Endothelial cell of hepatic sinusoid (primary cell): ENCODE results near the gene TOR2A.

Source experiments
- in situ Hi-C: cut with HindIII; loops from 2 replicates; pipeline ENCODE4 v1.10.0; 2017; ENCODE audit warnings: low sequenced_read_pairs

Gene TOR2A

GRCh38 chr9:127769929-127770582 lies 35.0 kb upstream of the TOR2A start:
- in situ Hi-C loops, result loop anchor here (25.0 kb wide), 2 partner anchors 92 to 167 kb away; partner anchors contain the start of genes DPM2, ENG and PIP5KL1

DNA sequence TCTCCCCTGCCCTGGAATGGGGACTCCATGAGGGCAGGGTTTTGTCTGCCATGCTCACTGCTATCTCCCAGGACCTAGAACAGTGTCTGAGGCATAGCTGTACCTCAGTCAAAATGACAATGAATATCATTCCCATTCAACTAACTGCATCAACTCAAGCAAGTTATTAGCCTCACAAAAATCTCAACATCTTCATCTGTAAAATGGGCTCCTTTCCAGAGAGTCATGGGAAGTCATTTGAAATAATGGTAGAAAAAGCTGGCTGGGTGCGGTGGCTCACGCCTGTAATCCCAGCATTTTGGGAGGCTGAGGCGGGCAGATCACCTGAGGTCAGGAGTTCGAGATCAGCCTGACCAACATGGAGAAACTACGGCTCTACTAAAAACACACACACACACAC lies 34.0 kb upstream of the TOR2A start:
- in situ Hi-C loops, result loop anchor here (25.0 kb wide), 2 partner anchors 93 to 168 kb away; partner anchors contain the start of genes DPM2, ENG and PIP5KL1

DNA sequence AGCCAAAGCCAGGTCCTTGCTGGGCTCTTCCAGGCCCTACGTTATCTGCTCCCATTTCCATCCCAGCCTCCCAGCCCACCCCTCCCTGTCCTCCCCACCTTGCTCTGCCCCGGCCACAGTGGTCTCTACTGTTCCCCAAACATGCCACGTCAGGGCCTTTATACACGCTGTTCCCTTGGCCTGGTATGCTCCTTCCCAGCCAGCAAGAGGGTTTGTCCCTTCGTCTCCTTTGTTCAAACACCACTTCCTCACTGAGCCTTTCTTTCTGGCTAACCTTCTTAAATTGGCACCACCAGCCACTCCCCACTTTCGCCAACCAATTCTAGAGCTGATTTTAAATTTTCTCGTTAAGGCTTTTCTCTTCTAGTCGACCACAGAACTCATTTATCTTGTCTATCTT lies 33.6 kb upstream of the TOR2A start:
- in situ Hi-C loops, result loop anchor here (25.0 kb wide), 2 partner anchors 94 to 169 kb away; partner anchors contain the start of genes DPM2, ENG and PIP5KL1

DNA sequence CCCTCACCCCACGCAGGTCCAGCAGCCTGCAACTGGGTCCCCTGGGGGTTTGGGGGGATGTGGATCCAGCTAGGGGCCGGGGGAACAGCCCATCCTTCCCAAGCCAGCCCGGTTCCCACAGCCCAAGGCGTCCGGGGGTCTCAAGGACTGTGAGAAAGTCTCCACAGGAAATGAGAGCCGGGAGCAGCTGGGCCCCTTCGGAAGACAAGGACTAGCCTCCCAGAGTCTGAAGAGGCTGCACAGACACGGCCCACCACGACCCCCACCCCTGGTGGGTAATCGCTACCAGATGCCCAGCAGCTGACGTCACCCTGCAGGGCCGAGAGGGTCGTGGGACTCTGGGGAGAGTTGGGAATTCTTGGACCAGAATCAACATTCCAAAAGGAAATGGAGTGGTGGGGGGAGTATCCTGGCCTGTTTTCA lies 32.8 kb upstream of the TOR2A start:
- in situ Hi-C loops, result loop anchor here (25.0 kb wide), 2 partner anchors 94 to 169 kb away; partner anchors contain the start of genes DPM2, ENG and PIP5KL1

DNA sequence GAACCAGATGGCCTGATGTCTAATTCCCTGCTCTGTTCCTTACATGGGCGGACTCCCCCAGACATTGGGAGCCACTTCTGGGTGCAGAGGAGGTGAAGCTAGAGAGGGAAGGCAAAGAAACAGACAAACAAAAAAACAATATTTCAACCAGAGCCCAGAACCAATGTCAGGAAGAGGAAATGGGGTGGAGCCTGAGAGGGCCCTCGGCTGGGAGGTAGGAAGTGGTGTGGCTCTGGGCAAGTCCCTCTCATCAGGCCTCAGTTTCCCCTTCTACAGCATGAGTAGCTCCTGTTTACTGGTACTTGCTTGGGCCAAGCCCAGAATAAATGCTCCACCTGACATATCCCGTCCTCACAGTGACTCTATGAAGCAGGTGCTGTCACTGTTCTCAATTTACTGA lies 32.3 kb upstream of the TOR2A start:
- in situ Hi-C loops, result loop anchor here (25.0 kb wide), 2 partner anchors 95 to 170 kb away; partner anchors contain the start of genes DPM2, ENG and PIP5KL1

DNA sequence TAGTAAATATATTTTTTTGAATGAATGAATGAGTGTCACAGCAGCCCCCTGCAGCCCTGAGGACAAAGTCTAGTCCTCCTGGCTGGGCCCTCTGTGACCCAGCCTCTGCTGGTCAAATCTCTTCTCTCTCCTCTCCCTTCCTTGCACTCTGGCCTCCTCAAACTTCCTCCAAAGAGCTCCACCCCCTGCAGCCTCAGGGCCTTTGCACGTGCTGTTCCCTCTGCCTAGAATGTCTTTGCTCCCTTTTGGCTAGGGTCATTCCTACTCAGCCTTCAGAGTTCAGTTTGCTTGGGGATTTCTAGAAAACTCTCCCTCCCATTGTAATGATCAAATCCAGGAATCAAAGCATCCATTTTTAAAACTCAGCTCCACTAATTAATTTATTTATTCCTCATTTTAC lies 30.3 kb upstream of the TOR2A start:
- in situ Hi-C loops, result loop anchor here (25.0 kb wide), 2 partner anchors 97 to 172 kb away; partner anchors contain the start of genes DPM2, ENG and PIP5KL1

GRCh38 chr9:127763918-127764384 lies 28.9 kb upstream of the TOR2A start:
- in situ Hi-C loops, result loop anchor here (5.0 to 25.0 kb wide), 3 partner anchors 47 to 173 kb away; partner anchors contain the start of genes DPM2, ENG, PIP5KL1 and PTRH1

- in situ Hi-C loops, result loop anchor here (5.0 to 25.0 kb wide), 3 partner anchors 45 to 175 kb away; partner anchors contain the start of genes DPM2, ENG, PIP5KL1 and PTRH1
Observed at GRCh38 chr9:127762111-127762676, 27.1 kb upstream of the TOR2A start.

DNA sequence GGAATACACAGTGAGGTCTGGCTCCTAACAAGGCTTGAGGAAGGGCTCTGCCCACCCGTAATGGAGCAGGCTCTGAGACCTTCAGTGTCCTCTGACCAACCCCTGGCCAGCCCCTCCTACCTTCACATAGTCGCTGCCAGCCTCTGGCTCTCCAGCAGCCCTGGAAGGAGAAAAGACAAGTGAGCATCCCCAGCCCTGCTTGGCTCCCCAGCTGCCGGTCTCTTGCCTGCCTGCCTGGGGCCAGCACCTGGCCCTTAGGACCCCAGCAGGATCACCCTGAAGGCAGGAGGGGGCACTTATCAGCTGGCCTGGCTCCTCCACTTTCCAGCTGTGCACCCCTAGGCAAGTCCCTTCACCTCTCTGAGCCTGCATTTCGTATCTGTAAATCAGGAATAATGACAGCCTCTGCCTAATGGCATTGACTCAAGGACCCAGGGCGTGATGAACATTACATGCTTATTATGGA lies 26.4 kb upstream of the TOR2A start:
- in situ Hi-C loops, result loop anchor here (5.0 to 25.0 kb wide), 3 partner anchors 44 to 176 kb away; partner anchors contain the start of genes DPM2, ENG, PIP5KL1 and PTRH1

GRCh38 chr9:127761061-127761460 lies 26.0 kb upstream of the TOR2A start:
- in situ Hi-C loops, result loop anchor here (5.0 to 25.0 kb wide), 3 partner anchors 44 to 176 kb away; partner anchors contain the start of genes DPM2, ENG, PIP5KL1 and PTRH1

DNA sequence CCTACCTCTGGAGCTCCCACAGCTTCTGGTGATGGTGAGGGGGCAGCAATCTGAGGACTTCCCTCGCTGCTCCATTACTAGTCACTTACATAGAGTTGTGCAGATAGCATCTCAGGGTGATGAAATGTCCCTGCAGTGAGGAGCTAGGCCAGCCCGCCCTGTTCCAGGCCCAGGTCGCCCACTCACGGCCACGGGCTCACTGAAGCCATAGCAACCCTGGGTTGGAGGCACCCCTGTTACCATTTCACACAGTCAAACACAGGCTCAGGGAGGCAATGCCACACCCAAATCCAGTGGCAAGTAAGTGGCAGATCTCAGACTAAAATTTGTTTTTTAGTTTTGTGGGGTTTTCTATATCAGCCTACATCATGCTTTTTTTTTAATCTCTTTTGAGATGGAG lies 23.7 kb upstream of the TOR2A start:
- in situ Hi-C loops, result loop anchor here (25.0 kb wide), 2 partner anchors 103 to 178 kb away; partner anchors contain the start of genes DPM2, ENG and PIP5KL1

DNA sequence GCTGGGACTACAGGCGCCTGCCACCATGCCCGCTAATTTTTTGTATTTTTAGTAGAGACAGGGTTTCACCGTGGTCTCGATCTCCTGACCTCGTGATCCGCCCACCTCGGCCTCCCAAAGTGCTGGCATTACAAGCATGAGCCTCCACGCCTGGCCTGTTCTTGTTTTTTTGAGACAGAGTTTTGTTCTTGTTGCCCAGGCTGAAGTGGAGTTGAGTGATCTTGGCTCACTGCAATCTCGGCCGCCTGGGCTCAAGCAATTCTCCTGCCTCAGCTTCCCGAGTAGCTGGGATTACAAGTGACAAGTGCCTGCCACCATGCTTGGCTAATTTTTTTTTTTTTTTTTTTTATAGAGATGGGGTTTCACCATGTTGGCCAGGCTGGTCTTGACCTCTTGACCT lies 21.7 kb upstream of the TOR2A start:
- in situ Hi-C loops, result loop anchor here (25.0 kb wide), 2 partner anchors 106 to 181 kb away; partner anchors contain the start of genes DPM2, ENG and PIP5KL1

DNA sequence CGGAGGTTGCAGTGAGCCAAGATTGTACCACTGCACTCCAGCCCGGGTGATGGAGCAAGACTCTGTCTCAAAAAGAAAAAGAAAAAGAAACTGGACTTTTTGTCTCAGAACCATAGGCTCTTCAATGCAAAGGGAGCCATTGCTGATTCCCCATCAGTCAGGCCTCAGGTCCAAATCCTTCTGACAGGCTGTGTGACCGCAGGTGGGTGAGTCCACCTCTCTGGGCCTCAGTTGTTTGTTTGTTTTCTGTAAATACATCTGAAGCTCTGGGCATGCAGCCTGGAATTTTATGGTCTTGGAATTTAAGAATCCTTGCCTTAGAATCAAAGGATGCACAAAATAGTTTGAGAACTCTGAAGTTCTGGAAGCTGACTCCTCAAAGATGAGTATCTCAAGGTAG lies 21.1 kb upstream of the TOR2A start:
- in situ Hi-C loops, result loop anchor here (25.0 kb wide), 2 partner anchors 106 to 181 kb away; partner anchors contain the start of genes DPM2, ENG and PIP5KL1

- in situ Hi-C loops, result loop anchor here (25.0 kb wide), 2 partner anchors 107 to 182 kb away; partner anchors contain the start of genes DPM2, ENG and PIP5KL1
Observed at GRCh38 chr9:127755061-127756060, 20.3 kb upstream of the TOR2A start.

DNA sequence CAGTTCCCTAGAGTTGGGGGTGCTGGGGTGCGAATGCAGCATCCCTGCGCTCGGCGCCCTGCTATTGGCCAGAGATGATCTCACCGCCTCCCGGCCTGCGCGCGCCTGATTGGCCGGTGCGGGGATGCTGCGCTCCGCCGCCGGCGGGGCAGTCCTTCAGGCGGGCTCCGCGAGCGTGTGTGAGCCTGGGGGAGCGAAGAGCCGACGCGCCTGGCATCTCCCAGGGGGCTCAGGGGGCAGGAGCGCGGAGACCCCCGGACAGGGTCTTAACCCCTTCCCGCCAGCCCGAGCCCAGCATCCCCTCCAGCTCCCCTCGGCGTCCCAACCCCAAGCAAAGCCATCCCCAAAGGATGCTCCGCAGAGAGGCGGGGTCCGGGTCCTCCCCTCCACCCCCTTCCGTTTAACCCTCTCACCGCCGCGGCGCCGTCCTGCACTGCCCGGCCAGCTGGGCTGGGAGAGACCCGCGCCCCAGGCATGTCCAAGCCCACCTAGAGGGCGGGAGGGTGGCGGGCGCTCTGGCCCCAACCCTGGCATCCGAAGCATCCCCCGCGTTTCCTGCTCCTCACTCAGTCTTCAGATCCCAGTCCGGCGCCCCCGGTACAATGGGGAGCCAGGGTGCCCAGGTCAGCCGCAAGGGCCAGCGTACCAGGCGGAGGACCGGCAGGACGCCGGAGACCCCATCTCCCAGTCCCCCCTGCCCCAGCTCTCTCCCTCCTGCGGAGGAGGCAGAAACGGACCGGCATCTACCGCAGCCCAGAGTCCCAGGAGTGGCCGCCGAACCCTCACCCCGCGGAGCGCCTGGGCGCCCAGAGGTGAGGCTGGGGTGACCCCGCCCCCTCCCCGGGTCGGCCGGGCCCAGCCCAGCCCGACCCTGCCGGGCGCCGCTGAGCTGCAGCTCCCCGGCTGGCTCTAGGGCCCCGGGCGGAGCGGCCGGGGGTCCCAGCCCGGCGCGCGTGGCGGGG lies 19.3 kb upstream of the TOR2A start:
- in situ Hi-C loops, result loop anchor here (25.0 kb wide), 2 partner anchors 108 to 183 kb away; partner anchors contain the start of genes DPM2, ENG and PIP5KL1

DNA sequence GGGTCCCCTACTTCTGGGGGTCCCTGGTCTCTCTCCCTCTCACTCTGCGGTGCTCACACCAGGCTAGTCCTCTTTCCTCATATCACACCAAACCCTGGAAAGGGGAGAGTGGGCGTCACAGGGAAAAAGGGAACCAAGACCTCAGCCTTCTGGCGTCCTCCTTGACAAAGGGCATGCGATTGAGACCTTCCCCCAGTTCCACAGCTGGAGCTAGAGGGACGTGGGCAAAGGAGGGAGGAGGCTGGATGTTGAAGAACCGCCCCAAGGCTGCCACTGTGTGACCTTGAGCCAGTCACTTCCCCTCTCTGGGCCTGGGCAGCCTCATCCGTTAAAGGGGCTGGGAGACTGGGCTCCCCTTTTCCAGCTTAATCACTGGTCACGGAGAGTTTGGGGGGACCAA lies 18.5 kb upstream of the TOR2A start:
- in situ Hi-C loops, result loop anchor here (25.0 kb wide), 2 partner anchors 109 to 184 kb away; partner anchors contain the start of genes DPM2, ENG and PIP5KL1

DNA sequence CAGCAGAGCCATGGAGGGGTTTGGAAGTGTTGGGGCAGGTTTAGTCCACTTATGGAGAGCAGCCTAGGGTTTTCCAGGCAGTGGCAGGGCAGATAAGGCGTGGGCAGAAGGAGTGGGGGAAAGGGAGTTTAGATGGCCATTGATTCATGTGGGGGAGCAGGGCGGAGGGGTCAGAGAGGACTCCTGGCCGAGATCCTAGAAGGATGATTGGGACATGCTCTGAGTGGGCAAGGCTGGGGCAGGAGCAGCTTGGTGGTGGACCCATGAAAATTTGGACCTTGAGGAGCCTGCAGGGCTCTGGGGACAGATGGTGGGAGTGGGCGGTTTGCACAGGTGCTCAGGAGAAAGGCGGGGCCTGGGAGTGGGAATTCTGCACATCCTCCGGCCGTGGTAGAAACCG lies 18.1 kb upstream of the TOR2A start:
- in situ Hi-C loops, result loop anchor here (25.0 kb wide), 2 partner anchors 109 to 184 kb away; partner anchors contain the start of genes DPM2, ENG and PIP5KL1
